Measurements from ENCODE around the gene FBN1.
A peak's percentile ranks its signal among the peaks of the same experiment; 100 is the strongest.

FBN1 gene

DNA sequence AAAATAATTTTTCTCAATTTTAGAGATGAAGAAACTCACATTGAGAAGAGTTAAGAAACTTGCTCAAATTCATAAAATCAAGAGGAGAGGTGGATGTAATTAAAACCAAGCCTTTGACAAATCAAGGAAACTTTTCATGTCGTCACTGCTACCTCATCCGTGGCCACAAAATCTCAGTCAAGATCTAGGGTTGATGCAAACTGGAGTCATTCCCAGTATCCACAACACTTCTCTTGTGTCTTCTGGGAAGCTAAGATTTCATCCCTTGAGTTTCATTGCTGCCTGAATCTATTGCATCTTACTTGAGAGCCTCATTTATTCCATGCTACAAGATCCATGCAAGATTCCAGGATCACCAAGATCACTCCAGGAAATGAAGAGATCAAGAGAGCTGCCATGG lies 5.4 kb upstream of the FBN1 start:
- no peak for DNase-seq

DNA sequence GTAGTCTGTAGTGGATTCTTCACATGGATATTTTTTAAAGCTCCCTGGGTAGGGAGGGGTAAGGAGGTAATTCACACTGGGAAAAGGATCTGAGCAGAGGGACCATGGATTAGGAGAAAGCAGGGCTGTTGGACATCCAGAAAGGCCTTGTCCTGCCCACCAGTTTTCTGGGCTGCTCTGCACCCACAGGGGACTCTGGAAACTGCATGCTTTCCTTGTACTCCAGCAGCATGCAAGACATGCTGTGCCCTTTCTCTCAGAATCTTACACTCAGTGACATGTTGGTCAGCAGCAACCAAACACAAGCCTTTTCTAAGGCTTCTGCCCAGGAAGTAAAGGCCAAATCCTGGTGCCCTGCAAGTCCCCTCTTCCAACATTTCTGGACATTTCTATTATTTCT lies 2.5 kb upstream of the FBN1 start:
- DNase-seq: no peak

DNA sequence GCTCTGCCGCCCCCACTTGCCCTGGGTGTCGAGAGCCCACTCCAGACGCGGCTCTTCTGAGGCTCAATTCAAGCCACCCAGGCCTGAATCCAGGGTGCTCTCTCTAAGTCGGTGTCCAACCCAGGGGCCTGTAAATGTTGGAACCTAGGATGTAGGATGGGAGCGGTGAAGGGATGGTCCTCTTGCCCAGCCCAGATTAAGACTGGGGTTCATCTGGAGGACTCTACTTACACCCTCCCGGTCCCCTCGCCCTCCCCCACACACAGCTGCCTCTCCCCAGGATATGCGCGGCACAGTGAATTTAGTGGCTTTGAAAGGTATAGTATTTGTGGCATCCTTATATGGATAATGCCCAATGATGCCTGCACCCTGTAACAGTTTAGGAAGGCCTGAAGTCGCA lies 822 bp upstream of the FBN1 start:
- no peak for DNase-seq

DNA sequence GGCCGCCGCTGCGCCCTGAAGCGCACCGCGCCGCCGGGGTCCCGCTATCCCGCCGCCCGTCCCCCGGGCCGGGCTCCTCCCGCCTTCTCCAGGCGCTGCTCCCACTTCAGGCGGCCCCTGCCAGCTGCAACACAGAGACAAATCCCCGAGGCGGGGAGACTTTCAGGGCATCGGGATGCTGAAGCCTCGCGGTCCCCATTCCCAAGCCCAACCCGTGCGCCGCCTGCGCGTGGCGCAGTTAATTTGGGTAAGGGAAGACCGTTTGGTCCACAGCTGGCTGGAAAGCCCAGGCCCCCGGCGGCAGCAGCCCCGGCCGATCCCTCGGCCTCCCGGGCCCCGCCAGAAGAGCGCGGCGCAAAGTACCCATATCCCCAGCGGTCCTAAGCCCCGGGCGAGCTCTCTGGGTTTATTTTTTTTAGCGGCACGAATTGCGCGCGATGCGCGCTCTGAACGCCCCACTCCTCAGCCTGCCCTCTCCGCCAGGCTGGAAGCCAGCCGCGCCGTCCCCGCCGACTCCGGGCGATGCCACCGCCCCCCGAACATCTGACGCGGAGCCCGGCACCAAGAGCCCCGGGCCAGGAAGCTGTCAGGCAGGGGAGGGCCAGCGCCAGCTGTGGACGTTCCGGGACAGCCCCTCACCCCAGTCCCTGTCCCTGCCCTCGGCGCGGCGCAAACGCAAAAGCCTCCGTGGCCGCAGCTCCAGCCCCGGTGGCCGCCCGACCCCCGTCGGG lies 517 bp downstream of the FBN1 start:
- DNase-seq: peak; percentile 88

DNA sequence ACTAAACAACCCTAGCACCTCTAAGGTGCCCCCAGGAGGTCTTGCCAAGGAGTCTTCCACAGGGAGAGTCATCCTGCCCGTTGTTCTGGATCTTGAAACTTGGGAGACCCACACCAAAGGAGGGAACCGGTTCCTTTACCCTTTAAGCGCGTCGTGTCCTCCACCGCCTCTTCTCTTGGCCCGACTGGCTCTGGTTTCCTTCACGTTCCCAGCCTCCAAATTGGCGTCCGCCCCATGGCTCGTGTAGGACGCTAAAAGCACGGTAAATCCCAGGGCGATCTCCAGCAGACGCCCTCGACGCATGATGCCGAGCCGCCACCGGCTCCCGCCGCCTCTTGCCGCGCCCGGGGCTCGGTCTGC lies 1.1 kb downstream of the FBN1 start:
- DNase-seq: peak; percentile 65

DNA sequence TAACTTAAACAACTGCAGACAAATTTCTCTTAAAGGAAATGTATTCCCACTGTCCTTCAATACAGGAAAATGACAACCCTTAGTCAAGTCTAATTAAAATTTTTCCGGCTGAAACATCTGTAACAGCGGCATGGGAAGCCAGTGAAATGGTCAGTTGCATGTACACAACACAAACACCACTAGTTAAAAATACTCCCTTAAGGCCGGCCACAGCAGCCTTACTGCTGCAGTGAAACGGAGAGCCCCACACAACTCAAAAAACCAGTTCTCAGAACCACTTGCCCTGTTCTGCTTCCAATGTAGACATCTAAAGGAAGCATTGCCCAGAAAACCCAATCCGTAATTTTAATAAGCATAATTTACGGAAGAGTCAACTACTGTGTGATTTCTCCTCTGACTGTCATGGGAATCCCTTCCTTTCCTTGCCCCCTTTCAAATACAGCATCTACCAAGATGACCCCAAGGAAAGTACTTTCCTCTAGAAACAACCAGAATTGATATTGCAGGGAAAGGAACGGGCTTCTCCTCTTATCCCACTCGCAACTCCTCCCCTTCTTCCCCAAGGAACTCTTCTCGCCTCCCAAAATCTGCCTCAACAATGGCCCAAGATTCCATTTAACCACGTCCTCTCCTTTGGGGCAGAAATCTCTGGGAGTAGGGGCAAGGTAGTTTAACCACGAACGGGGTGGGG lies 1.6 kb downstream of the FBN1 start:
- no peak for DNase-seq

DNA sequence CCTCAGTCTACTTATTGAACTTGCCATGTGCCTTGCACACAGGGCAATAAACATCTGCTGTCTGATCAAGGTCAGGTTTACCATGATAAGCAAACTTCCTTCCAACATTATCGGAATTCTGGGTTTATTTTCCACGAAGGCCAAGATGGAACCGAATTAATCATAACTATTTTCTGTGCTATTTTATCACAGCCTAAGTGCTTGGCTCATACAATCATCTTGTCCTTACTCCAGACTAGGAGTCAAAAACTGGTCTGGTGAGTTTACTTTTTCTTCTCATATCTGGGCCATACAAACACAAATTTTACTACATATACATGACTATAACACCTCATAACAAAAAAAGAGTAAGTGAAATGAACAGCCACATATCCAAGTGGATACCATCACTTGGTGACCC lies 2.3 kb downstream of the FBN1 start:
- no peak for DNase-seq

DNA sequence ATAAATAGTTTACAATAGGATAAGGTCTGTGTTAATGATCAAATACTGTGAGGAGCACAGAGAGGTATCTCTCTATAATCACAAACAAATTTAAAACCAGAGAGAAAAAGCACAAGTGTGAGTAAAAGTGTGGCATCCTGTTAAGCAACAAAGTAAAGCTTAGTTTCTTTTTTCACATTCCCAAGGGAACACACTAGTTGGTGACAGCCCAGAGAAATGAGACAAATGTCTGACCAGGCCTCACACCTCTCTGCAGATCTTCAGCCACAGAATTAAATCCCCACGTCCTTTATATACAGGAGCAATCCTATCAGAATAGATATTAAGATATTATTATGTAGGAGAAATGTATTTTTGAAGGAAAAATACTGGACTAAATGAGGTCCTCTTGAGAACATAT lies 2.7 kb downstream of the FBN1 start:
- no peak for DNase-seq

DNA sequence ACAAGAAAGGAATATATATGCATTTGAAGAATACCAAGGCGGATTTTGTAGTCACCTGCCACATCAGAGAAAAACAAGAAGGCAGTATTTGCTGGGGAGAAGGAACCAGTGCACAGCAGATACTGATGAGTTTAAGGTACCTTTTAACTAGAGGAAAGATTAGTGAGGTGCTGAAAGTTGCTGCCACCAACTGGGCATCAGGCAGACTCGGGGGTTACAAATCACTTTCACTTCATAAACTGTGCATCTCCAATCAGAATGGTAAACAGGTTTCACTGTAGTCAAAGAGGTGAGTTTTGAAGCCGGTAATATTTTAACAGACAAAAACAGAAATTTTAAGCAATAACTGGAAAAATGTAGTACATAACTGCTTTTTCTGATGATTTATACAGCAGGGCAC lies 4.1 kb downstream of the FBN1 start:
- no peak for DNase-seq

DNA sequence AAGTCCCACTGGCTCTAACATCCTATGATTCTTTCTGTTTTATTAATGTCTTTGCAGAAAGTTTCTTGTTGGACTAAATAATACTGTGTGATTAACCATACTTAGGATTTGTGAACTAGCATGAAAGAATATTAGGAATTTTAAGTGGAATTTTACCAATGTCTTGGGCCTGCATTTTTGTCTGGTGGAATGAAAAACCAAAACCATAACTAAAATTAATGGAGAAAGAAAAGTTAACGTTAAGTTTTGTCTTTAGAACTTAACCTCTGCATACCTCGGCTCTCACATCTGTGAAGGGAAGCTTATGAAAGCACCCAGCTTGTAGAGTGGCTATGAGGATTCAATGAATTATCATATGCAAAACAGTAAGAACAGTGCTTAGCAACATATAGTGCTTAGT lies 6.5 kb downstream of the FBN1 start:
- no peak for DNase-seq

DNA sequence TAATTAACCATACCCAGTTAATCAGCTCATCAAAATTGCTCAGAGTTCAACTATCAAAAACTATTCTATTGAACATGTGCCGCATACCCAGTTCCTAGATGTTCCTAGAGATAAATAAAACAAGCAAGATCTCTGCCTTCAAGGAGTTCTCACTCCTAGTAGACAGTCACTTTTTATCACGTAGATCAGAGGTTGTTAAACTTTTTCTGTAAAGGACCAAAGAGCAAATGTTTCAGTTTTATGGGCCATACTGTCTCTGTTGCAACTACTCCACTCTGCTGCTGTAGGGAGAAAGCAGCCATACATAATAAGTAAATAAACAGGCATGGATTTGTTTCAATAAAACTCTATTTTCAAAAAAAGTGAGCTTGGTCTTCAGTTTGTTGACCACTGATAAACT lies 7.9 kb downstream of the FBN1 start:
- DNase-seq: no peak

DNA sequence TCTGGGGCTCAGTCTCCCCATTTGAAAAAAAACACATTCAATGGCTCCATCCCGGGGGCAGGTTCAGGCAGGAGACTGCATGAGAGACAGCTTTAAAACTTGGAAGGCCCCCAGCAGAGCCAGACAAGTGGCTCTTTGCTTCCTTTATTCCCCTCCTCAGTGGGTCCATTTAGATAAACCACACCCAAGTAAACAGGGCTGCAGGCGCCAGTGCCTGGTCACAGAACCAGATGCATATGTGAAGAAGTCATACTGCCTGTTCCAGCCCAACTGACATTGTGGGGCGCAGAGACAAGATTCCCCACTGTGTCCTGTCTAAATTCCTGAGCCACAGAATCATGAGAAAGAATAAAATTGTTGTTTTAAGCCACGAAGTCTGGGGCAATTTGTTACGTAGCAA lies 9.0 kb downstream of the FBN1 start:
- DNase-seq: no peak

DNA sequence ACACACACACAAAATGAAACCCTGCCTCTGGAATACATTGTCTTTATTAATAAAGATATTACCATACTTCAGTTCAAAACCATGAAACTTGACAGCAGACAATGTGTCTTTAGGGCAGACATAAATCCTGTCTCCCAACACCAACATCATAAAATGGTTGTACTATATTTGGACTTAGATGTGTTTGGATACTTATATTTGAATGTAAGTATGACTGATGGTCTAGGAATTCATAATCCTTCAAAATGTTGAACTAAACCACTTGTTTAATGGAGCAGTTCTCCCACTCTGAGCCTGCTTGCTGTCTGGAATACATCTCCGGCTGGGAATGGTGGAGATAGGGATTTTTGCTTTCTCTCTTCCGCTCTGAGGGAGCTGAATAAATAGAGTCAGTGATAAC lies 10.6 kb downstream of the FBN1 start:
- no peak for DNase-seq

DNA sequence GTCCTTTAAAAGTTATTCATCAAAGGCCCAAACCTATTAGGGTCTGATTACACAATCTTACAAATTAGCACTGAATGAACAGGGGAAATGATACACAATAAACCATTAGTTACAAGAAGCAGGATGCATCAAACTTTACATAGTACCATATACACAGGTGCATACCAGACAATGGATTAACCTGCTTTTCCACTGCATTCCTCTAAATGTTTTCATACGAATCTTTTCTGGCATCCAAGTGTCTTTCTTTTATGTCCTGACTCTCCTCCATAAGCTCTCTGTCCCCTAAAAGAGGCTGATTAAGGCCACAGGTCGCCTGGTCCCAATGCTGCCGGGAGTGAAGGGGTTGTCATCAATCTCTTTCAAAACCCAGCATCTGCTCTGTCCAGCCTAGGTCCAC lies 11.4 kb downstream of the FBN1 start:
- no peak for DNase-seq

DNA sequence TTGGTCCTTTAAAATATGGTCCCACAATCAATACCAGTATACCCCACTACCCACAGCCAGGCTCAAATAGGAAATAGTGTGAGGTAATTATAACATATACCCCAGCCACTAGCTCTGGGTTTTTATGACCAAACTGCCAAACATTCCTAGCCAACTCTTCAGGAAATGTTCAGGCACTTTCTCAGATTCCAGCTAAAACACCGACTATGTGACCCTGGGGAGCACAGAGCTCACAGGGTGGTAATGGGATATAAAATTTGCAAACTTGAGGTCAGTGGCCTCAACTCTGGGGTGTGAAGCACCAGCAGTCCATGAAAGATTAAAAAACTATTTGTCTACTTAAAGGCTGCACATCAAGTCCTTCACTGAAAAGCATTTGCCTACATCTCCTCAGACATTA lies 12.9 kb downstream of the FBN1 start:
- no peak for DNase-seq

DNA sequence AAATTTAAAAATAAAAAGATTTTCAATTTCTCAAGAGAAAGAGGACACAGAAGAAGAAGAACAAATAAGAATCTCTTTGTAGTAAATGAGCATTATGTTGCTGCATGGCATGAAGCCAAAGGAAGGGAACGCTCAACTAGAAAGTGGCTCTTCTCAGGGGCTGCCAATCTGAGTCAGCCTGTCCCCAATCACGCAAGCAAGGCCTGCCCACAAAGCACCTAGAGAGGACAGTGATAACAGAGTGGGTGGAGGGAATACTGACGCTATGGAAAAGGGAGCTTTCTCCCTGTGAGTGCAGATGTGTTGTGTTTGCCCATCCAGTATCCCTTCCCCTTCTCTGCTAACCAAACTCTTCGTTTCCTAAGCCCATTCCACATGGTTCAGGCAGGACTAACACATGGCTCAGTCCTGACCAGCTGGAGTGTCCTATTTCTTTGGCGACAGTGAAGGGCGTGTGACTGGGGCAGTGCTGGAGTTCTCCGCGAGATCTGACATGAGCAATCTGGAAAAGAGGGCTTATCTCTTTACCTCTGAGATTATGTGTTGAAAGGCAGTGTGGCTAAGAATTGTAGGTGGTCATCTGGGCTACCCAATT lies 14.2 kb downstream of the FBN1 start:
- no peak for DNase-seq

DNA sequence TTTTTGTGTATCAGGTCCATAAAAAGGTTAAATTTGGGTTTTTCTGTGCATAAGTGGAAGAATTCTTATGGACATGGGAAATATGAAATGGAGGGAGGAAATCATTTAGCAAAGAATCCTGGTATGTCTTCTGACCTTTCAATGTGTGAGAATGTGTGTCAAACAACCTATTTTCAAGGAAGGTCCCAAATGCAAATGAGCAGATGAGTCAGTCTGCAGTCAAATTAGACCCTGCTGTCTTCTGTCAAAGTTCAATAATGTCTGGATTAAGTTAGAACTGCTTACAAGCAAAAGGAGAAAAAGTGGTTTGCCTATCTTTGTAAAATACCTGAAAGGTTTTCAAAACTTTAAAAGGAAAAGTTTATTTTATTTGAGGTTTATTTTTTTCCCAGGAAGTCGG lies 15.3 kb downstream of the FBN1 start:
- no peak for DNase-seq

DNA sequence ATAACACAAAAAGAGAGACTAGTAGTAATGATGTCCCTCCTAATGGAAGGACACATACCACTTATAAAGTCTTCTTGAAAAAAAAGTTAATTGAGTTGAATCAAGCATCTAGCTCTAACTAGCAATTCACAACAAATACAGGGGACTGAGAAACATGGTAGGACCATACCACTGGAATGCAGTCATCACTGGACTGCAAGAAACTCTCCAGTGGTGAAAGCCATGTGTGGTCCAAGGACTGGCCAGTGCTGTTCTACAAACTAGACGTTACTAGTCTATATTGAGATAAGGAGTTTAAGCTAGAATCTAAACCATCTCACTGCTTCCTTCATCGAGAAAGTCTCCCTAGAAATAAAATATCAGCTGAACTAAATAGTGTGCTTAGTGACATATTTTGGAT lies 16.7 kb downstream of the FBN1 start:
- no peak for DNase-seq

DNA sequence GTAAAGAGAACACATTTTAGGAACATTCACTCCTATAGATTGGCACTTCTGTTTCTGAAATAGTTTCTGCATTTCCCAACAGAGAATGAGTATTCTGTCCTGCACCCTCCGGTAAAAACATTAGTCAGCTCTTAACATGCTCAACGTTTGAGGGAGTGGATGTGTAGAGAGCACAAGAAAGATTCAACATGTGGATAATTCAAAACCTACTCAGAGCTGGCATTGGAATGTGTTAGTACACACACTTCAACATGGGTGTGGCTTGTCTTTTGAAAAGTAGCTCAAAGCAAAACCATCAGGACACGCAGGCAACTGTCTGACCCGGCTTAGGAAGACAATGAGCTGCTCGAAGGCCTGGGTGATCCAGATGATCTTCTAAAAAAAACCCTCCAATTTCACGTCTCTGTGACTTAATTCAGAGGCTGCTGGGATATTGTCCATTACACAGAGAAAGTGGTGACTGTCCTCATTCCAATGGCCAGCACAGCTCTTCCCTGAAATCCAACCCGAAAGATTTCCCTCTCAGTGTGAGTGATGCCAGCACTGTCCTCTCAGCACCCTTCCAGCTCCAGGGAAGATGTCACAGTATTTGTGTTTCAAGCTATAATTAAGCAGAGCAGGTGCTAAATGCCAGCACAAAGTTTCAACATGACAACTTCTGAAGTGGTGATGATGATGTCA lies 18.1 kb downstream of the FBN1 start:
- DNase-seq: no peak

DNA sequence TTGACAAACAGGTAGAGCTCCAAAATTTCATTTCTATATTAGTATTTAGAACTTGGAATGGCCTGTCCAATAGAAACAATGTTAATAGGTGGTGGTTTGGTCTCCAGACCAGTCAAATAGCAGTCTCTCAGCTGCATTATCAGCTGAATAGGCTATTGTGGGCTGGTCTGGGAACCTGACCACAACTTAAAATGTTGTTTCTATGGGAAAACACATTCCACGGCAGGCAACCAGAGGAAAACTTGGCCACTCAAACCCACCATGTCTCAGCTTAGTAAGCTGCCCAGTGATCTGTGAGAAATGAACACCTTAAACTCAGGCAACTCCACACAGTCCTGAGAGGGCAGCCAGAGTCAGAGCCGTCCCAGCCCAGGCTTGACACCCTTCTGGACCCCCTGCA lies 20.4 kb downstream of the FBN1 start:
- DNase-seq: peak; percentile 47

DNA sequence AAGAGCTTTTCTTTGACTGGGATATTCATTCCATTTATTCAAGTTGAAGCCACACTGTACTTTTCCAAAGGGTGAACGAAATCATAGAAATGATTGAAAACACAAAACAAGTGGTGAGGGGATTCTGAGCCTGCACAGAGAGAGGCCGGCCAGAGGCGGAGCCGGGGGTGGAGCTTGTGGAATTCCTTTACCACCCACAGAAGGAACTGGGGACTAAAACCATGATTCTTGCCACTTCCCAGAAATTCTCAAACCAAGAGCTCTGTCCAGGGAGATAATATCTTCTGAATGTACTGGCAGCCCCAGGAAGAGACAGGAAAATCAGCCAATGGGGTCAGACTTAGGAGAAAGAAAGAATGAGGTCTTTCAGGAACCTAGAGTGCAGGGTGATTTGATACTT lies 20.8 kb downstream of the FBN1 start:
- no peak for DNase-seq

DNA sequence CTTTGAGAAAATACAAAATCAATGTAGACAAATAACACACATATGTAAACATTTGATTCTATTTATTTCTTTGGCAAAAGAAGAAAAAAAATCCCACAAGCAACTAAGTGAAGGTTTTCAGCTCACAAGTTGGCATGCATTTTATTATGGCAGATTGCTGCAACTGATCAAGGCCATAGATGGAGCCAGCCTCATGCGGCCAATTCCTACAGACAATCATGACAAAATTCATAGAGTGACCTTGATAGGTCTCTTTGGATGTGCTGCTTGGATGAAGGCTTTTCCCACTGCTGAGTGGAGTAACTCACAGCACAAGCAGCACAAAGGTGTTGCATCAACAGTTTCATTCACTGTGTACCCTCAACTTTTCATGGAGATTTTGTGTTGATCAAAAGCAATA lies 22.1 kb downstream of the FBN1 start:
- DNase-seq: no peak

DNA sequence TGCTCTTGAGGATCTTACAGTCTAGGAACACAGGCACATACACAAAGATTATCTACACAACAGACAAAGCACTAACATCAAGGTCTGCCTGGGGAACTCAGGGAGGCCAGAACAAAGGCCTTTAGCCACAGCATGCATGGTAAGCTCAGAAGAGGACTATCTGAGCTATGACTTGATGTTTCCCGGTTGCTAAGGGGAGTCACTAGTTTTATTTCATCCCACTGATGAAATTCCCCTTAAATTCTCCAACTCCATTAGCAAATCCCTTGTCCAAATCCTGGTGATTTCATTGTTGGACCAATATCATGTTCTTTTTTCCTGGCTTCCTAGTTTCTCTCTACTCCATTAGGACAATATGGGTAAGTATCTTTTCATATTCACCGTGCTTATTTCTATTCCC lies 23.3 kb downstream of the FBN1 start:
- DNase-seq: no peak

DNA sequence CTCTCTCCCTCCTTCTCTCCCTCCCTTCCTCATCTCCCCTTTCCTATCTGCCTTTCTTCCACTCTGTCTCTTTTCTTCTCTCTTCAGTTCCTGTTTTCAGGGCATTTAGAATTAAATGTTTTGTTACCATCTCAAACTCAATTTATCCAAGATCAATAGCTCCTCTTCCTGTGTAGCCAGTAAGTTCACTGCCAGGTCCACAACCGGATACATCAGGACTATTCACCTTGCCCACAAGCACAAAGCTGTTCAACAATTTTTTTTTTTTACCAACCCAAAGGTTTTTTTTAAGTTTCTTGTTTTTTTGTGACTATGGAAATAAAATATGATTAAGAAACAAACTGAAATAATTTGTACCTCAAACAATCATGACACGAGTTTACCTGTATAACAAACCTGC lies 26.1 kb downstream of the FBN1 start:
- no peak for DNase-seq
